Measurements from ENCODE around the gene NINJ1.
A peak's percentile ranks its signal among the peaks of the same experiment; 100 is the strongest.

The NINJ1 gene

DNA sequence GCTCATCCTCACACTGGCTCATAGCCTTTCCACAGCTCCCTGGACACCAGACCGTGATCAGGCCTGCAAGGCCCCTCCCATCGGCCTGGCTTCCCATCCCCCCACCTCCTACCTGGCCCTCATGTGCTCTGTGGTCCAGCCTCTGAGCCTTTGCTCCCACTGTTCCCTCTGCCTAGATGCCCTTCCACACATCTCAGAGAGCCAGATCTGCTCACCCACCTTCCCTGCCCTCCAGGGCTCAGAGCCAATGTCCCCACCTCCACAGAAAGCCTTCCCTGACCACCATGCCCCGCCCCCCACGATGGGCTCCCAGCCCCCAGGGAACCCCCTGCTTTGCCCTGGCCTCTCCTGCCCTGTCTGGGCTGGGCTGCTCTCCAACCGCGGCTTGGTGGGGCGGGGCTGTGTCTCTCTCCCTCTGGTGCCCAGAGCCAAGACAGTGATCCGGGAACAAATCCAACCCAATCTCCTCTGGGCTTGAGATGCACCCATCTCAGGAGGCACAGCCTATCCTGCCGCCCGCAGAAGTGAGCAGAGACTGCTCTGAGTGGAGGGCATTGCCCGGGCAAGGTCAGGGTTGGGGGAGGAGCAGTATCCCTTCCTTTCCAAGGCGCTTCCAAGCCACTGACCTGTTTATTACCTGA is 1.6 kb downstream of the NINJ1 start:
- no peak for DNase-seq

- DNase-seq: no peak
Observed at GRCh38 chr9:93131599-93132286, 2.3 kb downstream of the NINJ1 start.

DNA sequence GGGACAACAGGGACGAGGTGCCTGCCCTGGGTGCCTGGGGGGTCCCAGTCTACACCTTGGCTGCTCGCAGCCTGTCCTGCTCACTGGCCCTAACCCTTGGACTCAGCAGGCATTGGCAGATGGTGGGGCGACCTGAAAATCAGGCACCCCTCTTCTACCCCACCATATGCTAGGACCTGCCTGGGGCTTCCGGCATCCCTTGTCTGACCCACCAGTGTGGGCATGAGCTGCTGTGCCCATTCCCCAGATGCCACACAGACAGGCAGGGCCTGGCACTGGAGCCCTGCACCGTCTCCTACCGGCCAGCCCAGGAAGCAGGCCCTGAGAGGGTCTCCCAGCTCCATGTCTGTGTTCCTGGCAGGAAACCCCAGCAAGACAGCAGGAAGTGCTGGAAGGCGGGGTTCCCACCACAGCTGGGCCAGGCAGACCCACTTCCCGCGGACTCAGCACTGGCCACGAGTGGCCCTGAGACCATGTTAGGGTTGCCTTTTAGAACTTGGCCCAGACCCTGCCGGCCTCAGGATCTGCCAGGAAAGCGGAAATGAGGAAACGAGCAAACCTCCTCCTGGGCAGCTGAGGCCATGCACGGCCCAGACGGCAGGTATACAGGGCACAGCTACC is 3.1 kb downstream of the NINJ1 start:
- DNase-seq: no peak

GRCh38 chr9:93129691-93130500 is 4.2 kb downstream of the NINJ1 start:
- DNase-seq: no peak

DNA sequence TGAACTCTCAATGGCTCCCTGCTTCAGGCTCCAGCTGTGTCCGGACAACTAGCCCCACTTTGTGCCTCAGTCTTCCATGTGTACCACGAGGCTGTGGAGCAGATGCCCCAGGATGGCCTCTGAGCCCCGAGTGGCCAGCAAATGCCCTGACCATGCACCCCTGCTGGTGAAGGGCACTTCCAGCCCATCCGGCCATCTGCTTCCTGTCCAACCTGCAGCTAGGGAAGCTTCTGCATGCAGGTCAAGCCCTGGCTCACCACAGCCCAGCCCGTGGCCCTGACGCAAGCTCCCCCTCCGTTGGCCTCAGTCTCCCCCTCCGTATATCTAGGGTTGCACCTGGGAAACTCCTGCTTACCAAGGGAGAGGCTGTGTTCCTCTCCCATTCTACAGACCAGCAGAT is 4.8 kb downstream of the NINJ1 start:
- no peak for DNase-seq

DNA sequence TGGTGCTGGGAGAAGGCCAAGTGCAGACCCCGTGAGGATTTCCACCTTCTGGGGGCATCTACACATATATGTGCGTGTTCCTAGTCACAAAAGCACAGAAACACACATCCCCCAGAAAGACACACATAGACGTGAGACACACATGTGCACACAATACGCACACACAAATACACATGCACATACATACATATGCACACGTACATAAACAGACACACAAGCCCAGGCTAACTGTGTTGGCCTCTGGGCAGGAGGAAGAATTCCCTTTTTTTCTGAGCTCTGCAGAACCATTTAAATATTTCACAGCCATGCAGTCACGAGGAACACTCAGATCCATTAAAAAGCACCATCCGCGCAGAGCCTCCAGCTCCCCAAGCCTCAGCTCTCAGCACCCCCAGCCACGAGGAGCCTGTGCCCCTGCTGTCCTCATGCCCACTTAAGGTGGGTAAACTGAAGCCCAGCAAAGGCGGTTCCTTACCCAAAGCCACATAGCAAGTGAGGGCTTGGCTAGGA is 5.3 kb downstream of the NINJ1 start:
- no peak for DNase-seq

GRCh38 chr9:93128011-93128714 is 5.9 kb downstream of the NINJ1 start:
- DNase-seq: no peak

DNA sequence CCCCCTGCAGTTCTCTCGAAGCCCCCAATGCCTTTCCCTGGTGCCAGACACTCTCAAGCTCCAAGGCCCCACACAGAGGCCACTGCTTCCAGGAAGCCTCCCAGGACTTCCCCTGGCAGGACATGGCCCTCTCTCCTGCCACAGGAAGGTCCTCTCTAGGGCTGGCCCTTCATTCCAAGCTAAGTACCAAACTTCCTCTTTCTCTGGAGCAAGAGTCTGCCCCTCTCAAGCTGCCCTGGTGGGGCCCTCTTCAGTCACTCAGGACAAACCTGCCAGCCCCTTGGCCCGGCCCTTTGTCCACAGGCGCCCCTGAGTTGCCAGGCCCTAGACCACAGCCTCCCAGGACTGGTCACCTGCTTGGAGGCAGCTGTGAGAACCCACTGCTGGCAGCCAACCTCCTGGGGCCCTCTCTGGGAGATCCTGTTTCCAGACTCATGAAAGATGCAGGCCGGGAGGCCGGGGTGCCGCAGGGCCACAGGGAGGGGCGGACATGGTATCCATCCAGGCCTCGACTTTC is 6.6 kb downstream of the NINJ1 start:
- DNase-seq: no peak

DNA sequence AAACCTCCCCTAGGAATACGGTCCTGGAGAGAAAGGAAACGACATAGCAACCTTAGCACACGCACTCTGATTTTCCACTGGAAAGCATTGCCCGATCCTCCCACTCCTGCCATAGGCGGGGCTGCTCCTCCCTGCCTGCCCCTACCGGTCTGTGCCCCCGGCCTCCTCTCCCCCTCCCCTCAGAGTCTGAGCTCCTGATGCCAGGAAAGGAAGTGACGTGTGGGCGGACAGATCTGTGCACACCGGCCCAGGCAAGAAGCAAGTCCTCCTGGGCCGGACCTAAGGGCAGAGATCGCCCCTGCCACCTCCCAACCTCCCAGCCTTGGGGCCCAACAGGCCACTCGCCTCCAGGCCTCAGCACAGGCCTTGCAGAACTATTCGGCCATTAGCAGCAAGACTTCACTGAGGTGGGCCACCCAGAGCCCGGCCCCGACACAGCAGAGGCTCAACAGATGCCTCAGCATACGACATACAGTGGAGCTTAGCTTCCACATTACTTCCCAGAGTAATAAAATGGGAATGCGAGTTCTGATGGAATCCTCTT is 7.2 kb downstream of the NINJ1 start:
- no peak for DNase-seq

DNA sequence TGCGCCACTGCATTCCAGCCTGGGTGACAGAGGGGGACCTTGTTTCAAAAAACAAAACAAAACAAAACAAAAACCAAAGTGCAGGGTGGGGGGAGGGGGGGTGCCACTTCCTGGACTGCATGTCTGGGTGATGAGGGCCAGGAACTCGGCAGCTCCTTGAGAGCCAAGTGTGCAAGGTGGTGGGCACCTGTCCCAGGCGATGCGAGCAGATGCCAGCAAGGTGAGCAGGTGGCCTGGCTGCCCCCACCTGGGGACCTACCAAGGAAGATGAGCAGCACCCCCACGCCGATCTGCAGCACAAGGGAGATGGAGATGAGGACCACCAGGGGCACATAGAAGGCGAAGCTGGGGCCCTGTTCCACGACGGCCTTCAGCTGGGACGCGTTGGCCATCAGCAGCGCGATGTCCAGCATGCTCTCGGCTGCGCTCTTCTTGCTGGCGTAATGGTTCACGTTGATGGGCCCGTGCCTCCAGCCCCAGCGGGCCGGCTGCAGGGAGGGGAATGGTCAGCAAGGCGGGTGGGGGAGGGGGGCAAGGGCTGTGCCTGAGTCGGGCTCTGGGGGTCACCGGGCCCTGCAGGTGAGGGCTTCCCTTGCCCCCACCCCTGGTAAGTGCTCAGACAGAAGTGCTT is 7.8 kb downstream of the NINJ1 start:
- no peak for DNase-seq

DNA sequence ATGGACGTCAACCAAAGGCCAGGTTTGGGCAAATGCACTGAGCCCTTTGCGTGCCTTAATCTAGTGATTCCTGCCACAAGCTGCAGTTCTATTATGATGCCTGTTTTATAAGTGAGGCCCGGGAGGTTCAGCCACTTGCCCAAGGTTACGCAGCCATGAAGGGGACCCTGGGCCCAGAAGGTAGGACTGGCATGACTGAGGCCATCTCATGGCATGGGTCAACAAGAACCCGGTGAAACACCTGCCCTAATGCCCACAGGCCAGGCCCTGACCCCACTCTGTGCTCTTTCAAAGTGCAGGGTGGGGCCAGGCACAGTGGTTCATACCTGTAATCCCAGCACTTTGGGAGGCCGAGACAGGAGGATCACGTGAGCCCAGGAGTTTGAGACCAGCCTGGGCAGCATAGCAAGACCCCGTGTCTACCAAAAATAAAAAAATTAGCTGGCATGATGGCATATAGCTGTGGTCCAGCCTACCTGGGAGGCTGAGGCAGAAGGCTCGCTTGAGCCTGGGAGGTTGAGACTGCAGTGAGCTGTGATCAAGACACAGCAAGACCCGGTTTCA is 8.6 kb downstream of the NINJ1 start:
- peak; percentile 46 for DNase-seq

DNA sequence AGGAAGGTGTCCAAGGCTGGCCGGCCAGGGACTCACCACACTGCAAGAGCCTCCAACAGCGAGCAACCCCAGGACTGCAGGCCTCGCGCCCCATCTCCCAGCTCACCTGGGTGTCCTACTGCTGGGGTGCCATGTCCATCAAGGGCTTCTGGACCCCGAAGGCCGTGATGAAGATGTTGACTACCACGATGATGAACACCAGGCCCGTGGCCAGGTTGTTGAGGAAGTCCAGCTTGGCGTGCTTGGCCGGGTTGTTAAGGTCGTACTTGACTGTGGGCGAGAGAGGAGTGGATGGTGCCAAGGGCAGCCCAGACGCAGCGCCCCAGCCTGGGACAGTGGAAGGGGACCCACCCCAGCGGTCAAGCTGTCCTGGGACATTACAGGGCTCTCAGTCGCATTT is 9.3 kb downstream of the NINJ1 start:
- peak; percentile 42 for DNase-seq

DNA sequence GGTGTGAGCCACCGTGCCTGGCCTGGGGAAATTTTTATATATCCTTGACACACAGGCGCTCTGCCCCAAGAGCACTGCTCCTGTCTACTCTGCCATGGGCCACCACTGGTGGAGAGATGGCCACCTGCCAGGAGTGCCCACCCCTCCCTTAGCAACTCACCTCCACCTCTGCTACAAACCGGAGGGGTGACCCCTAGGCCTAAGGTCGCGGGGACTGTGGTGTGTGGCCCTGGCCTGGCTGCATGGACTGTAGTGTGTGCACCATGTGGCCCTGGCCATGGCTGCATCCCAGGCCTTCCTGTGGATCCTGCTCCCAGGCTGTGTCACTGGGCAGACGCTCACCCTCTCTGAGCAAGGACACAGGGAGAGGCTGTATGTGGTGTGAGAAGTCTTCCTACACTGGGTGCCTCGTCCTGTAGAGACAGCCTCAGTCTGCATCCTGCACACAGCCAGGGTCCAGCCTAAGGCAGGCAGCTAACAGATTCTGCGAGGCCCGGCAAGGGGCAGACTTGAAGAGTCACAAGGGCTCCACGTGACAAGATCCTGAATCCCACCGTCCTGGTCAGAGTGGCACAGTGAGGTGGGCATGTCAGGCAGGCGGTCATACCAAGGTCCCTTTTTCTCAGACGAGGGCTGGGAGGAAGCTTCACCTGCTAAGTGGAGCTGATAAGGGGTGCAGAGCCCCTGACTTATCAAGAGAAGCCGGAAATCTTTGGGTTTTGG is 10.3 kb downstream of the NINJ1 start:
- peak; percentile 53 for DNase-seq

DNA sequence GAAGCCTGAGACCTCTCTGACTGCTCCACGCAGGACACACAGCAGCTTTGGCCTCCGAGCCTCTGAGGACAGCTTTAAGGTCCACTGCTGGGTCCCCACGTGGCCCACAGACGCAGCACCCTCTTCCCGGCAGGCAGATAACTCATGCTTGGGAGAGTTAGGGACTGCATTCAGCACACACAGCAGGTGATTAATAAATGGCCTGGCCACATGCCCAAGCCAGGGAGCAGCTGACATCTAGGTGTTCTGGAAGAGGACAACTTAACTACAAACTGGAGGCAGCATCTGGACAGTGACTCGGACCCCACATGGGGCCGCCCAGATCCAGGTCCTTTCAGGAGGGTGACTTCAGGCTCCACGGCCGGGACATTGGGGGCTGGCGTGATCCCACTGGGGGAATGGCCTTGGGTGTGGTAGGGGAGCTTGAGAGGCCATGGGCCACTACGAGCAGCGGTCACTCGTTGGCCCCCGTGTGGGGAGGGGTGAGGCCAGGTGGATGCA is 11.3 kb downstream of the NINJ1 start:
- no peak for DNase-seq

DNA sequence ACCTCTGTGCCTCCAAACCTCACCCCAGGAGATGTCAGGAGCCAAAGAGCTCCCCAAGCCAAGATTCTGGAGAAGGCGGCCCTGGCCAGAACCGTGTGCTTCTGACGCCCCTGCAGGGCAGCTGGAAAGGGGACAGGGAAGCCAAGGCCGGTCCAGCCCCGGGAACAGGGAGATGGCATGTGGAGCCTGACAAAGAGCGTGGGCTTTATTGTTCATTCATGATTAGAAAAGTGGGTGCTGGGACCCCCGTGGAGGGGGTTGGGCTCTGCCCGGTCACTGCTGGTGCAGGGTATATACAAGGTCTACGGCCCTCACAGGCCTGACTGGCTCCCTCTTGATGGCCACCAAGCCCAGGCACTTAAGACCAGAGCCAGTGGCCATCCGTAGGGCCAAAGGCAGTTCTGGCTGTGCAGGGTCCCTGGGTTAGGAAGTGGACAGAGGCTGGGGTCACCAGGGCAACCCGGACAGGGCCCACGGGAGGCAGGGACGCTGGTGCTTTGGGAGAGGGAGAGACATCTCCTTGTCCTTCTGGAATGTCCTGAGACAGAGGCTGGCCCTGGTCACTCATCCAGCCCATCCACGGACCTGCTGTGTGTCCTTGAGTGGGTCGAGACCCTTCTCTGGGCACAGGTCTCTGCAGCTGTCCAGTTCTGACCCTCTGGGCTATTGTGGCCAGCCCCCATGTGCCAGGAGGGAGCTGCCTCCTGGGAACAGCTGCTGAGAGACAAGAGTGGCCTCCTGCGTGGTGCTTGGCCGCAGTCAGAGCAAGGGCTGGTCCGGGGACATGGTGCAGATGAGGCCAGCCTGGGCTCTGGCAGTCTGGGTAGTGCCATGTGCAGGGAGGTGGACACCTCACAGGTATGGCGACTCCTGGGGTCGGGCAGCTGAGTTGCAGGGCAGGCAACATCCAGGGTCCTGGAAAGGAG is 12.5 kb downstream of the NINJ1 start:
- peak; percentile 51 for DNase-seq

GRCh38 chr9:93120846-93121315 is 13.2 kb downstream of the NINJ1 start:
- DNase-seq: no peak

GRCh38 chr9:93119953-93120845 is 13.9 kb downstream of the NINJ1 start:
- peak; percentile 72 for DNase-seq

DNA sequence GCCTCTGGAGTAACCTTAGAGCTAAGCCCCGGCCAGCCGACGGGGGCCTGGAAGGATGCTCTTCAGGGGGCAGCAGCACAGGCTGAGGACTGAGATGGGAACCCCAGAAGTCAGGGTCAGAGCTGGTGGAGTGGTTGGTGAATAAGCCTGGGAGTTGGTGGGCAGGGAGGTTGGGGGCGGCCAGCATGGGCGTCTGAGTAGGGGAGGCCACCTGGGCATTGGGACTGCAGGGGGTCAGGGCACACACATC is 14.4 kb downstream of the NINJ1 start:
- no peak for DNase-seq
